C4-2B (cell line): Measurements from ENCODE around the gene C2orf80.

Experiments
- ZFX ChIP-seq: fragments of 450-650 bp; IDR thresholded peaks from 2 replicates; pipeline ENCODE4 v1.6.1; 2017
- TF ChIP-seq, protein P1 (sequence below): fragments of 450-650 bp; conservative IDR thresholded peaks from 2 replicates; pipeline ENCODE4 v1.5.1; 2017; ENCODE audit warnings: mild to moderate bottlenecking

DNA sequence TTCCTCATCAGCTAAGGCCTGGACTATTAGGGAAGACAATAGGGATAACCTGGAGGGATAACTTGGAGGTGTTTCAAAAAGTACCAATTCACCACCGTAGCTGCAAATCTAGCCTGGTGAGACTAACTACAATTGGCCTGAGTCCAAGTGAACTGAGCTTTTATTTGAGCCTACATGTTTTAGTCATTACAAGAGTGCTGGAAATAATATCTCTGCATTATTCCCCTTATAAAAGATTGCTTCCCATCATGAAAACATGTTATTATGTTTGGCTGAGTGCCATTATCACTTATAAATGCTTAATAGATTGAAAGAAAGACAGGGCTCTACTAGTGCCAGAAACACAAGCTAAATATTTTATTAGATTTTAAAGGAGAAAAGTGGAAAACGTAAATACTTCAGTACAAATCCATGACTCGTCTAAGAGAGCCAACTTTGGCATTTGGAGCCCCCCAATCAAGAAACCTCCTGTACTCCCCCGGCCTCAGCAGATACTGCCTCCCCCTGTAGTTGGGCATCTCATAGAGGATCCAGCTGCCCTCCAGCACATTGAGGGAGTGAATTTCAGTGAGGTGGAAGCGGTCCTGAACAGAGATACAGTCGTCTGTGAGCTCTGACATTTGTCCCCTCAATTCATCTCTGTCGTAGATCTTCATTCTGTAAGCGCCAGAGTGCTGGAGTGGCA lies 47.4 kb downstream of the C2orf80 start:
- TF ChIP-seq, protein P1, sequence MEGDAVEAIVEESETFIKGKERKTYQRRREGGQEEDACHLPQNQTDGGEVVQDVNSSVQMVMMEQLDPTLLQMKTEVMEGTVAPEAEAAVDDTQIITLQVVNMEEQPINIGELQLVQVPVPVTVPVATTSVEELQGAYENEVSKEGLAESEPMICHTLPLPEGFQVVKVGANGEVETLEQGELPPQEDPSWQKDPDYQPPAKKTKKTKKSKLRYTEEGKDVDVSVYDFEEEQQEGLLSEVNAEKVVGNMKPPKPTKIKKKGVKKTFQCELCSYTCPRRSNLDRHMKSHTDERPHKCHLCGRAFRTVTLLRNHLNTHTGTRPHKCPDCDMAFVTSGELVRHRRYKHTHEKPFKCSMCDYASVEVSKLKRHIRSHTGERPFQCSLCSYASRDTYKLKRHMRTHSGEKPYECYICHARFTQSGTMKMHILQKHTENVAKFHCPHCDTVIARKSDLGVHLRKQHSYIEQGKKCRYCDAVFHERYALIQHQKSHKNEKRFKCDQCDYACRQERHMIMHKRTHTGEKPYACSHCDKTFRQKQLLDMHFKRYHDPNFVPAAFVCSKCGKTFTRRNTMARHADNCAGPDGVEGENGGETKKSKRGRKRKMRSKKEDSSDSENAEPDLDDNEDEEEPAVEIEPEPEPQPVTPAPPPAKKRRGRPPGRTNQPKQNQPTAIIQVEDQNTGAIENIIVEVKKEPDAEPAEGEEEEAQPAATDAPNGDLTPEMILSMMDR: no peak
- TF ChIP-seq ZFX: no peak
